Right cardiac atrium (tissue), 5 donors: ENCODE data around the gene TIMM44. TPM values are rescaled to one million over a fixed set of nuclear protein-coding genes. Genes with fewer than 3 reads are reported as not detected.

Experiments
- ATAC-seq, 2 donors: fragments of 200-7000 bp; cut with Tn5 transposase; one replicate each; pipeline versions ENCODE4 v1.8.0 to v1.9.1; 2020; ENCODE audit warnings: moderate library complexity in 2 of 2, mild to moderate bottlenecking in 1 of 2
- DNase-seq, 3 donors: peaks; one replicate each; pipeline ENCODE4 v3.0.0-alpha.2; 2020
- H3K27ac ChIP-seq: one replicate; pipeline ENCODE4 v1.5.1; 2013; ENCODE audit warnings: mild to moderate bottlenecking, low read length, control low read depth, moderate library complexity
- H3K27me3 ChIP-seq: one replicate; pipeline ENCODE4 v1.6.1; 2013; ENCODE audit not compliant: control insufficient read depth, insufficient read depth
- H3K4me1 ChIP-seq: one replicate; pipeline ENCODE4 v1.6.1; 2013; ENCODE audit warnings: low read length; ENCODE audit not compliant: control insufficient read depth, insufficient read depth
- H3K4me3 ChIP-seq: one replicate; pipeline ENCODE4 v1.5.1; 2013; ENCODE audit warnings: low read length, control low read depth
- H3K9me3 ChIP-seq: one replicate; pipeline ENCODE4 v1.6.1; 2013; ENCODE audit warnings: low read length; ENCODE audit not compliant: control insufficient read depth
- WGBS: extraction: QIAGEN DNeasy Blood & Tissue Kit; methylation state at CpG from one replicate; pipeline ENCODE4 v1.1.7; 2013; 5-methylcytosine and 5-hydroxymethylcytosine counted together
- intact Hi-C, 4 donors: fragments of 100-400 bp; cut with DNase I; formaldehyde crosslinking; loops; one replicate each; pipeline versions ENCODE4 v1.11.0 to v1.14.0; 2022 to 2023
- polyA plus RNA-seq: library from polyadenylated mRNA; stranded (reverse); fragments of 200-250 nt; gene quantifications from one replicate; pipeline ENCODE4 v1.2.3, GENCODE V29; 2013
- total RNA-seq, 4 donors: library from RNA; stranded (reverse); fragmentation: NEBNext Ultra II Directional; extraction: Animal tissue kit (Norgen Biotek cat#: 25700); gene quantifications; one replicate each; pipeline ENCODE4 v1.2.1, GENCODE V29; 2021
- donor health status: healthy with polysubstance abuse.
- donor health status: DM: no; HTN: yes; CAD: no.
- donor health status: DM: no; HTN: no; CAD: no.
- donor health status: DM: no; HTN: yes; CAD: no; lungs with severe emphysema.
- donor health status: DM: yes; HTN: yes; CAD: no.

The TIMM44 gene
- total and polyA plus RNA-seq, 5 donors = 51.1 to 88.9 (median 64.6) TPM

GRCh38 chr19:7904074-7905020, 39.1 kb downstream of the TIMM44 start:
- H3K9me3 ChIP-seq = no peaks in the 10 kb centered on the region
- peak overlapping the region; percentile 82 for H3K4me3 ChIP-seq
- H3K27me3 ChIP-seq = no peaks in the 10 kb centered on the region
- H3K4me1 ChIP-seq = peaks cover 5% of the 10 kb centered on the region
- ATAC-seq (peak; percentile 17 to 36), DNase-seq (peak; percentile 56 to 89 (median 64))
- WGBS = 11% methylated on average over 68 of the region's 68 CpGs
- intact Hi-C loops = no loop called here
- H3K27ac ChIP-seq = peak overlapping the region; percentile 43

GRCh38 chr19:7903244-7904073, 40.0 kb downstream of the TIMM44 start, which contains the start of gene MAP2K7:
Gene MAP2K7, plus strand, starts transcription at chr19:7903877. Its CDS starts 68 bp downstream, at chr19:7903945.
- WGBS = under 1% methylated on average over 89 of the region's 89 CpGs
- H3K27me3 ChIP-seq = no peaks in the 10 kb centered on the region
- H3K4me3 ChIP-seq = peak within 1 kb of the TSS; percentile 82
- peak; percentile 100 for DNase-seq
- no peaks in the 10 kb centered on the region for H3K9me3 ChIP-seq
- intact Hi-C loops = no loop called here
- peak within 1 kb of the TSS; percentile 71 for H3K27ac ChIP-seq
- peaks cover 5% of the 10 kb centered on the region for H3K4me1 ChIP-seq
- ATAC-seq = peak; percentile 85 to 87

GRCh38 chr19:7902796-7903243, 40.6 kb downstream of the TIMM44 start:
- 16% methylated on average over 20 of the region's 20 CpGs for WGBS
- Histone ChIP-seq H3K4me1 (peaks cover 5% of the 10 kb centered on the region), H3K4me3 (peak overlapping the region; percentile 34), H3K9me3 (no peaks in the 10 kb centered on the region), H3K27ac (peak overlapping the region; percentile 71), H3K27me3 (no peaks in the 10 kb centered on the region)
- intact Hi-C loops = no loop called here
- DNase-seq = no peak
- no peak for ATAC-seq

GRCh38 chr19:7901337-7901736, 42.1 kb downstream of the TIMM44 start:
- Histone ChIP-seq H3K4me3 (no peak overlapping the region), H3K27ac (no peak overlapping the region), H3K4me1 (peaks cover 5% of the 10 kb centered on the region), H3K9me3 (no peaks in the 10 kb centered on the region), H3K27me3 (no peaks in the 10 kb centered on the region)
- ATAC-seq (no peak), DNase-seq (no peak)
- 91% methylated on average over 7 of the region's 7 CpGs for WGBS
- intact Hi-C loops = no loop called here

GRCh38 chr19:7900931-7901330, 42.5 kb downstream of the TIMM44 start:
- Histone ChIP-seq H3K4me1 (peaks cover 5% of the 10 kb centered on the region), H3K27ac (no peak overlapping the region), H3K9me3 (no peaks in the 10 kb centered on the region), H3K4me3 (no peak overlapping the region), H3K27me3 (no peaks in the 10 kb centered on the region)
- ATAC-seq (no peak), DNase-seq (no peak)
- intact Hi-C loops = no loop called here
- whole genome bisulfite sequencing = 66% methylated on average over 3 of the region's 3 CpGs

- intact Hi-C loops = no loop called here
- 78% methylated on average over 21 of the region's 21 CpGs for WGBS
- DNase-seq = peak in 1 of 3 donors; percentile 55
Measured at GRCh38 chr19:7900401-7900870, 43.0 kb downstream of the TIMM44 start.

GRCh38 chr19:7899751-7900378, 43.6 kb downstream of the TIMM44 start:
- intact Hi-C loops = no loop called here
- H3K27ac ChIP-seq = no peak overlapping the region
- no peak overlapping the region for H3K4me3 ChIP-seq
- no peak for ATAC-seq
- no peaks in the 10 kb centered on the region for H3K27me3 ChIP-seq
- peaks cover 4% of the 10 kb centered on the region for H3K4me1 ChIP-seq
- no peaks in the 10 kb centered on the region for H3K9me3 ChIP-seq
- peak in 1 of 3 donors; percentile 57 for DNase-seq
- WGBS = 86% methylated on average over 34 of the region's 34 CpGs

More at GRCh38 chr19:7900401-7900870, 43.0 kb downstream of the TIMM44 start:
- Histone ChIP-seq H3K4me1 (peaks cover 5% of the 10 kb centered on the region), H3K4me3 (no peak overlapping the region), H3K27me3 (no peaks in the 10 kb centered on the region), H3K27ac (no peak overlapping the region), H3K9me3 (no peaks in the 10 kb centered on the region)
- no peak for ATAC-seq

GRCh38 chr19:7898967-7899366, 44.5 kb downstream of the TIMM44 start:
- H3K4me3 ChIP-seq = no peak overlapping the region
- intact Hi-C loops = no loop called here
- H3K4me1 ChIP-seq = no peaks in the 10 kb centered on the region
- H3K27ac ChIP-seq = no peak overlapping the region
- DNase-seq (no peak), ATAC-seq (no peak)
- H3K27me3 ChIP-seq = no peaks in the 10 kb centered on the region
- H3K9me3 ChIP-seq = no peaks in the 10 kb centered on the region
- 95% methylated on average over 16 of the region's 16 CpGs for WGBS

GRCh38 chr19:7897292-7897691, 46.2 kb downstream of the TIMM44 start:
- intact Hi-C loops = no loop called here
- 86% methylated on average over 11 of the region's 11 CpGs for WGBS
- Histone ChIP-seq H3K9me3 (no peaks in the 10 kb centered on the region), H3K27ac (no peak overlapping the region), H3K27me3 (no peaks in the 10 kb centered on the region), H3K4me3 (no peak overlapping the region), H3K4me1 (no peaks in the 10 kb centered on the region)
- DNase-seq = no peak
- no peak for ATAC-seq

GRCh38 chr19:7895565-7895964, 47.9 kb downstream of the TIMM44 start:
- Histone ChIP-seq H3K27ac (no peak overlapping the region), H3K4me3 (no peak overlapping the region), H3K27me3 (no peaks in the 10 kb centered on the region), H3K9me3 (no peaks in the 10 kb centered on the region), H3K4me1 (no peaks in the 10 kb centered on the region)
- DNase-seq (no peak), ATAC-seq (no peak)
- WGBS = 84% methylated on average over 13 of the region's 13 CpGs
- intact Hi-C loops = no loop called here
